Astrocyte (in vitro differentiated cells and primary cell): Measurements from ENCODE around the gene OR5H1. TPM values are rescaled to one million over a fixed set of nuclear protein-coding genes. Genes with fewer than 3 reads are reported as not detected.

ENCODE experiments used
- DNase-seq: peaks from one replicate; pipeline ENCODE4 v3.0.0-alpha.2; 2010; ENCODE audit warnings: low read depth
- FAIRE-seq: peaks from 2 replicates; lab custom pipeline; 2011; peaks lifted over from hg19 to GRCh38; lab: Jason Lieb, UNC
- H2AFZ ChIP-seq: 2 replicates; pipeline ENCODE4 v1.6.0; 2012; ENCODE audit warnings: low read depth, low read length, inconsistent platforms
- H3K27ac ChIP-seq: 2 replicates; pipeline ENCODE4 v1.5.1; 2011; ENCODE audit warnings: low read depth, low read length, inconsistent platforms
- H3K27me3 ChIP-seq: 2 replicates; pipeline ENCODE4 v1.6.0; 2011; ENCODE audit warnings: low read length, inconsistent platforms; ENCODE audit not compliant: insufficient read depth
- H3K36me3 ChIP-seq: 2 replicates; pipeline ENCODE4 v1.5.1; 2011; ENCODE audit warnings: low read length, inconsistent platforms; ENCODE audit not compliant: insufficient read depth
- H3K4me1 ChIP-seq: 2 replicates; pipeline ENCODE4 v1.5.1; 2011; ENCODE audit warnings: low read length, inconsistent platforms; ENCODE audit not compliant: insufficient read depth
- H3K4me2 ChIP-seq: 2 replicates; pipeline ENCODE4 v1.6.0; 2012; ENCODE audit warnings: low read length, inconsistent platforms
- H3K4me3 ChIP-seq: 2 replicates; pipeline ENCODE4 v1.5.1; 2011; ENCODE audit warnings: low read depth, mild to moderate bottlenecking, low read length, inconsistent platforms; ENCODE audit not compliant: insufficient read depth
- H3K79me2 ChIP-seq: 2 replicates; pipeline ENCODE4 v1.6.0; 2012; ENCODE audit warnings: mild to moderate bottlenecking, low read length, inconsistent platforms; ENCODE audit not compliant: insufficient read depth
- H3K9ac ChIP-seq: 2 replicates; pipeline ENCODE4 v1.6.0; 2012; ENCODE audit warnings: mild to moderate bottlenecking, low read length, inconsistent platforms
- H3K9me3 ChIP-seq: 2 replicates; pipeline ENCODE4 v1.5.1; 2012; ENCODE audit warnings: low read depth, mild to moderate bottlenecking, low read length, inconsistent platforms; ENCODE audit not compliant: insufficient read depth
- H4K20me1 ChIP-seq: 2 replicates; pipeline ENCODE4 v1.6.0; 2012; ENCODE audit warnings: low read length, inconsistent platforms; ENCODE audit not compliant: insufficient read depth
- H3K27ac Mint-ChIP-seq: one replicate; pipeline ENCODE4 v1.8.0; 2021; ENCODE audit warnings: mild to moderate bottlenecking, mixed read lengths; ENCODE audit not compliant: unreplicated experiment
- H3K27me3 Mint-ChIP-seq: one replicate; pipeline ENCODE4 v1.8.0; 2021; ENCODE audit warnings: low read depth, mixed read lengths; ENCODE audit not compliant: unreplicated experiment
- H3K36me3 Mint-ChIP-seq: one replicate; pipeline ENCODE4 v1.8.0; 2021; ENCODE audit warnings: low read depth, mixed read lengths; ENCODE audit not compliant: unreplicated experiment
- H3K4me1 Mint-ChIP-seq: one replicate; pipeline ENCODE4 v1.8.0; 2021; ENCODE audit warnings: low read depth, mixed read lengths; ENCODE audit not compliant: unreplicated experiment
- H3K4me3 Mint-ChIP-seq: one replicate; pipeline ENCODE4 v1.8.0; 2021; ENCODE audit warnings: mild to moderate bottlenecking, moderate library complexity, mixed read lengths; ENCODE audit not compliant: unreplicated experiment
- H3K9me3 Mint-ChIP-seq: one replicate; pipeline ENCODE4 v1.8.0; 2021; ENCODE audit warnings: mild to moderate bottlenecking, mixed read lengths; ENCODE audit not compliant: unreplicated experiment
- CTCF ChIP-seq: IDR thresholded peaks from 2 replicates; pipeline ENCODE4 v1.5.1; 2011; ENCODE audit warnings: low read depth, mild to moderate bottlenecking, inconsistent platforms, low read length, moderate library complexity; ENCODE audit not compliant: insufficient read depth
- EZH2 ChIP-seq: IDR thresholded peaks from 2 replicates; pipeline ENCODE4 v1.6.1; 2012; ENCODE audit warnings: mild to moderate bottlenecking, low read length, inconsistent platforms; ENCODE audit not compliant: insufficient read depth
- total RNA-seq: library from RNA; stranded (reverse); gene quantifications from 2 replicates; pipeline ENCODE4 v1.2.1, GENCODE V29; 2021

Gene OR5H1
- total RNA-seq, 1 donor from 2014 or later, result not detected

- H3K4me1 Mint-ChIP-seq, result peaks cover 12% of the 10 kb centered on the region
- H3K4me1 ChIP-seq, result no peaks in the 10 kb centered on the region
- H3K4me3 ChIP-seq, result no peak overlapping the region
- no peaks in the 10 kb centered on the region for H3K36me3 Mint-ChIP-seq
- H3K79me2 ChIP-seq, result no peaks in the 10 kb centered on the region
- no peaks in the 10 kb centered on the region for H3K36me3 ChIP-seq
- no peak overlapping the region for H3K27ac ChIP-seq
- TF ChIP-seq EZH2, result no peak
- no peak for TF ChIP-seq CTCF
- no peak for FAIRE-seq
- peaks cover 12% of the 10 kb centered on the region for H3K9me3 Mint-ChIP-seq
- H3K4me2 ChIP-seq, result no peak overlapping the region
- no peaks in the 10 kb centered on the region for H3K9me3 ChIP-seq
- DNase-seq, result peak; percentile 16
- peak overlapping the region; percentile 64 for H3K27ac Mint-ChIP-seq
- no peak overlapping the region for H3K4me3 Mint-ChIP-seq
- no peaks in the 10 kb centered on the region for H3K27me3 Mint-ChIP-seq
- no peaks in the 10 kb centered on the region for H4K20me1 ChIP-seq
- no peaks in the 10 kb centered on the region for H3K27me3 ChIP-seq
- H2AFZ ChIP-seq, result no peak overlapping the region
- no peak overlapping the region for H3K9ac ChIP-seq
Observed at GRCh38 chr3:98151241-98151640, 20.7 kb downstream of the OR5H1 start.

- no peak for DNase-seq
- Mint-ChIP-seq H3K27me3 (no peaks in the 10 kb centered on the region), H3K4me1 (no peaks in the 10 kb centered on the region), H3K4me3 (no peak within 1 kb of the TSS), H3K9me3 (no peaks in the 10 kb centered on the region), H3K27ac (no peak within 1 kb of the TSS), H3K36me3 (no peaks in the 10 kb centered on the region)
- H3K4me1 ChIP-seq, result no peaks in the 10 kb centered on the region
- no peak within 1 kb of the TSS for H3K27ac ChIP-seq
- no peaks in the 10 kb centered on the region for H3K27me3 ChIP-seq
- no peak within 1 kb of the TSS for H3K4me2 ChIP-seq
- H3K4me3 ChIP-seq, result no peak within 1 kb of the TSS
- H3K9me3 ChIP-seq, result peaks cover 4% of the 10 kb centered on the region
- TF ChIP-seq EZH2 (no peak), CTCF (no peak)
- no peak within 1 kb of the TSS for H2AFZ ChIP-seq
- H3K9ac ChIP-seq, result no peak within 1 kb of the TSS
- FAIRE-seq, result no peak
- H3K79me2 ChIP-seq, result no peaks in the 10 kb centered on the region
- no peaks in the 10 kb centered on the region for H3K36me3 ChIP-seq
- no peaks in the 10 kb centered on the region for H4K20me1 ChIP-seq
Observed at GRCh38 chr3:98166396-98166795, 35.9 kb downstream of the OR5H1 start, which contains the start of gene OR5H15. Gene OR5H15, plus strand, starts transcription at chr3:98166696. Its CDS starts 2,004 bp downstream, at chr3:98168700.

GRCh38 chr3:98171071-98171470, 40.5 kb downstream of the OR5H1 start:
- no peaks in the 10 kb centered on the region for H3K36me3 ChIP-seq
- no peaks in the 10 kb centered on the region for H3K27me3 Mint-ChIP-seq
- H3K4me1 ChIP-seq, result no peaks in the 10 kb centered on the region
- H3K79me2 ChIP-seq, result no peaks in the 10 kb centered on the region
- no peak overlapping the region for H3K27ac ChIP-seq
- no peak for DNase-seq
- H3K9me3 Mint-ChIP-seq, result peaks cover 4% of the 10 kb centered on the region
- H4K20me1 ChIP-seq, result no peaks in the 10 kb centered on the region
- no peak for TF ChIP-seq EZH2
- TF ChIP-seq CTCF, result no peak
- no peak overlapping the region for H3K27ac Mint-ChIP-seq
- no peak overlapping the region for H3K9ac ChIP-seq
- no peak overlapping the region for H3K4me2 ChIP-seq
- no peaks in the 10 kb centered on the region for H3K9me3 ChIP-seq
- no peak overlapping the region for H2AFZ ChIP-seq
- H3K4me3 Mint-ChIP-seq, result no peak overlapping the region
- H3K27me3 ChIP-seq, result no peaks in the 10 kb centered on the region
- peaks cover 2% of the 10 kb centered on the region for H3K36me3 Mint-ChIP-seq
- H3K4me1 Mint-ChIP-seq, result no peaks in the 10 kb centered on the region
- FAIRE-seq, result no peak
- no peak overlapping the region for H3K4me3 ChIP-seq
